ENCODE data around the gene BSN.

DNA sequence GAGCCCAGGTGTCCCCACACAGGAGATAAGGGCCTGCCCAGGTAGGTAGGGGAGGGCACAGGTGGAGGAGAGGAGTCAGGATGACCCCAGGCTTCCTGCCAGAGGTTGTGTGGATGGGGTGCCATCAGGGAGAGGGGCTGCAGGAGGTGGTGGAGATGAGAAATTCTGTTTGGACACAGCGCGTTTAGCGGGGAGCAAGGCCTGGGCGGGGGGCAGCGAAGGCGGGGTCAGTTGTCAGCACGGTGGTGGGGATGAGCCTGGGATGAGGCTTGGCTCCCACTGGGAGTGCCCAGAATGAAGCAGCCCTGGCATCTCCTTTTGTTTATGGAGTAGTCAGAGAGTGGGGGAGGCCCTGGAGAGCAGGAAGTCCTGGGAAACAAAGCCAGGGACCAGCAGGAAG, 149.7 kb downstream of the BSN start:
- TF ChIP-seq, protein P1, sequence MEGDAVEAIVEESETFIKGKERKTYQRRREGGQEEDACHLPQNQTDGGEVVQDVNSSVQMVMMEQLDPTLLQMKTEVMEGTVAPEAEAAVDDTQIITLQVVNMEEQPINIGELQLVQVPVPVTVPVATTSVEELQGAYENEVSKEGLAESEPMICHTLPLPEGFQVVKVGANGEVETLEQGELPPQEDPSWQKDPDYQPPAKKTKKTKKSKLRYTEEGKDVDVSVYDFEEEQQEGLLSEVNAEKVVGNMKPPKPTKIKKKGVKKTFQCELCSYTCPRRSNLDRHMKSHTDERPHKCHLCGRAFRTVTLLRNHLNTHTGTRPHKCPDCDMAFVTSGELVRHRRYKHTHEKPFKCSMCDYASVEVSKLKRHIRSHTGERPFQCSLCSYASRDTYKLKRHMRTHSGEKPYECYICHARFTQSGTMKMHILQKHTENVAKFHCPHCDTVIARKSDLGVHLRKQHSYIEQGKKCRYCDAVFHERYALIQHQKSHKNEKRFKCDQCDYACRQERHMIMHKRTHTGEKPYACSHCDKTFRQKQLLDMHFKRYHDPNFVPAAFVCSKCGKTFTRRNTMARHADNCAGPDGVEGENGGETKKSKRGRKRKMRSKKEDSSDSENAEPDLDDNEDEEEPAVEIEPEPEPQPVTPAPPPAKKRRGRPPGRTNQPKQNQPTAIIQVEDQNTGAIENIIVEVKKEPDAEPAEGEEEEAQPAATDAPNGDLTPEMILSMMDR (IDR thresholded peaks at IDR 0.05; ENCODE audit: borderline replicate concordance, extremely low read depth, low read length, poor library complexity, severe bottlenecking) = no peak
- no peak for TF ChIP-seq EZH2 (IDR thresholded peaks at IDR 0.05; ENCODE audit: borderline replicate concordance, low read depth, low read length, severe bottlenecking)

Measured in DND-41 (cell line).